Gastrocnemius medialis (tissue), 4 donors: Measurements from ENCODE around the gene GNAS-AS1. TPM values are rescaled to one million over a fixed set of nuclear protein-coding genes. Genes with fewer than 3 reads are reported as not detected.

ENCODE experiments used
- ATAC-seq, 2 donors: fragments of 150-250 bp; one replicate each; pipeline ENCODE4 v1.9.1; 2016
- DNase-seq, 2 donors: peaks; one replicate each; pipeline ENCODE4 v3.0.0-alpha.2; 2019
- H3K27ac ChIP-seq, 4 donors: fragments of 200-600 bp; sonication (generic); 1 replicate in 1 of 4; 2 replicates in 3 of 4; pipeline ENCODE4 v1.5.1; 2016 to 2018; ENCODE audit warnings: mild to moderate bottlenecking in 2 of 4, moderate library complexity in 1 of 4
- H3K27me3 ChIP-seq, 3 donors: fragments of 200-600 bp; sonication (generic) in 2 of 3; 1 replicate in 1 of 3; 2 replicates in 2 of 3; pipeline versions ENCODE4 v1.5.1 to v1.6.0; 2016 to 2019; ENCODE audit warnings: mild to moderate bottlenecking in 1 of 3, moderate library complexity in 1 of 3
- H3K36me3 ChIP-seq, 2 donors: fragments of 200-600 bp; sonication (generic) in 1 of 2; one replicate each; pipeline ENCODE4 v1.5.1; 2017 to 2018
- H3K4me1 ChIP-seq, 2 donors: fragments of 200-600 bp; sonication (generic) in 1 of 2; one replicate each; pipeline ENCODE4 v1.5.1; 2016 to 2017; ENCODE audit warnings: mild to moderate bottlenecking in 2 of 2
- H3K4me3 ChIP-seq, 4 donors: fragments of 200-600 bp; sonication (generic) in 3 of 4; 1 replicate in 1 of 4; 2 replicates in 3 of 4; pipeline ENCODE4 v1.5.1; 2016 to 2019; ENCODE audit warnings: mild to moderate bottlenecking in 2 of 4
- H3K9me3 ChIP-seq, 3 donors: fragments of 200-600 bp; sonication (generic) in 2 of 3; 1 replicate in 1 of 3; 2 replicates in 2 of 3; pipeline ENCODE4 v1.5.1; 2016 to 2019
- CTCF ChIP-seq, 5 experiments: fragments of 450-650 bp in 3 of 5; fragments of 200-600 bp in 2 of 5; sonication (generic) in 2 of 5; IDR thresholded peaks in 4 of 5; conservative IDR thresholded peaks in 1 of 5; 1 replicate in 4 of 5; 2 replicates in 1 of 5; pipeline ENCODE4 v1.5.1; 2016 to 2019; ENCODE audit warnings: antibody characterized with exemption in 5 of 5, mild to moderate bottlenecking in 3 of 5, moderate library complexity in 3 of 5
- POLR2A ChIP-seq, 2 donors: fragments of 450-650 bp; IDR thresholded peaks; one replicate each; pipeline ENCODE4 v1.6.1; 2017; ENCODE audit warnings: antibody characterized with exemption in 2 of 2, mild to moderate bottlenecking in 2 of 2, moderate library complexity in 2 of 2
- in situ Hi-C, 4 donors: fragments of 200-750 bp; cut with MboI; loops; one replicate each; pipeline versions ENCODE4 v1.15.0 to v1.8.0; 2017; ENCODE audit warnings: low sequenced_read_pairs in 4 of 4
- intact Hi-C: fragments of 100-400 bp; cut with DNase I; formaldehyde crosslinking; loops from one replicate; pipeline ENCODE4 v1.15.1; 2023; ENCODE audit warnings: low total_unique reads
- total RNA-seq, 4 donors: library from RNA; depleted of rRNA; stranded (reverse); fragments of >200 nt; gene quantifications; one replicate each; pipeline versions ENCODE4 v1.1.0 to v1.2.3, GENCODE V29; 2016

The GNAS-AS1 gene
- total RNA-seq, 4 donors from 2014 or later, result not detected

DNA sequence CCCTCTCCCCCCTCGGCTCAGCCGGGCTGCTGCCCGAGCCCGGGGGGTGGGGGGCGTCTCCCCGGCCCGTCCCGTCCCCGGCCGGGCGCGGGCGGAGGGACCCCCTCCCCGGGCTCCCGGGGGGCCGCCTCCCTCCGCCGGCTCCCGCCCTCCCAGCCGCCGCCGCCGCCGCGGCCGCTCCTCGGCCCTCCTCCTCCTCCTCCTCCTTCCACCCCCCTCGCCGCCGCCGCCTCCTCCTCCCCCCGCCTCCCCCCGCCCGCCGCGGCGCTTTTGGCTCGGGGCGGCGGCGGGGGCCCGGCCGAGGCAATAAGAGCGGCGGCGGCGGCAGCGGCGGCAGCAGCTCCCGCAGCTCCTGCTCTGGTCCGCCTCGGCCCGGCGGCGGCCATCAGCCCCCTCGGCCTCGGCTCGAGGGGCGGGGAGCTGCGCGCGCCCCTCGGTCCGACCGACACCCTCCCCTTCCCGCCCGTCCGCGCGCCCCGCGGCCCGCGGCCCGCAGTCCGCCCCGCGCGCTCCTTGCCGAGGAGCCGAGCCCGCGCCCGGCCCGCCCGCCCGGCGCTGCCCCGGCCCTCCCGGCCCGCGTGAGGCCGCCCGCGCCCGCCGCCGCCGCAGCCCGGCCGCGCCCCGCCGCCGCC lies 40.5 kb upstream of the GNAS-AS1 start:
- intact Hi-C loops (loop anchor here (1.0 to 10.0 kb wide), 6 partner anchors 90 to 1496 kb away; partner anchors contain the start of genes ATP5F1E, FAM217B, NELFCD and PMEPA1), in situ Hi-C loops (loop anchor here in 1 of 4 donors (25.0 kb wide), 1 partner anchor 96 kb away; the partner anchor contains the start of gene NELFCD)
- peaks cover 36 to 40% of the 10 kb centered on the region in 2 donors for H3K4me1 ChIP-seq

GRCh38 chr20:58890518-58891085 lies 39.9 kb upstream of the GNAS-AS1 start:
- in situ Hi-C loops, result loop anchor here in 1 of 4 donors (25.0 kb wide), 1 partner anchor 97 kb away; the partner anchor contains the start of gene NELFCD
- H3K27me3 ChIP-seq, result no peaks in the 10 kb centered on the region
- peak overlapping the region; percentile 97 to 100 (median 99) for H3K27ac ChIP-seq
- H3K4me3 ChIP-seq, result peak overlapping the region; percentile 68 to 95 (median 78)
- H3K9me3 ChIP-seq, result peaks cover 0 to 1% (median 0%) of the 10 kb centered on the region in 3 donors
- ATAC-seq (peak; percentile 27 to 28), DNase-seq (peak; percentile 53 to 63)
- TF ChIP-seq POLR2A (IDR thresholded peaks at IDR 0.05) (no peak), CTCF (IDR thresholded peaks at IDR 0.05 in 4 of 5, conservative IDR thresholded peaks at IDR 0.05 in 1 of 5) (peak in 1 of 5 experiments; percentile 5)
- intact Hi-C loops, result loop anchor here (1.0 to 10.0 kb wide), 6 partner anchors 91 to 1496 kb away; partner anchors contain the start of genes ATP5F1E, FAM217B, NELFCD and PMEPA1
- H3K4me1 ChIP-seq, result peaks cover 30 to 34% of the 10 kb centered on the region in 2 donors
- no peaks in the 10 kb centered on the region for H3K36me3 ChIP-seq

More for the DNA sequence above, 40.5 kb upstream of the GNAS-AS1 start:
- ATAC-seq (peak; percentile 58 to 63), DNase-seq (peak; percentile 76 to 79)
- H3K27me3 ChIP-seq, result no peaks in the 10 kb centered on the region
- H3K36me3 ChIP-seq, result no peaks in the 10 kb centered on the region
- TF ChIP-seq CTCF (IDR thresholded peaks at IDR 0.05 in 4 of 5, conservative IDR thresholded peaks at IDR 0.05 in 1 of 5) (no peak), POLR2A (IDR thresholded peaks at IDR 0.05) (peak; percentile 89 to 90)
- H3K4me3 ChIP-seq, result peak overlapping the region; percentile 70 to 98 (median 93)
- peak overlapping the region; percentile 99 to 100 (median 100) for H3K27ac ChIP-seq
- H3K9me3 ChIP-seq, result no peaks in the 10 kb centered on the region

DNA sequence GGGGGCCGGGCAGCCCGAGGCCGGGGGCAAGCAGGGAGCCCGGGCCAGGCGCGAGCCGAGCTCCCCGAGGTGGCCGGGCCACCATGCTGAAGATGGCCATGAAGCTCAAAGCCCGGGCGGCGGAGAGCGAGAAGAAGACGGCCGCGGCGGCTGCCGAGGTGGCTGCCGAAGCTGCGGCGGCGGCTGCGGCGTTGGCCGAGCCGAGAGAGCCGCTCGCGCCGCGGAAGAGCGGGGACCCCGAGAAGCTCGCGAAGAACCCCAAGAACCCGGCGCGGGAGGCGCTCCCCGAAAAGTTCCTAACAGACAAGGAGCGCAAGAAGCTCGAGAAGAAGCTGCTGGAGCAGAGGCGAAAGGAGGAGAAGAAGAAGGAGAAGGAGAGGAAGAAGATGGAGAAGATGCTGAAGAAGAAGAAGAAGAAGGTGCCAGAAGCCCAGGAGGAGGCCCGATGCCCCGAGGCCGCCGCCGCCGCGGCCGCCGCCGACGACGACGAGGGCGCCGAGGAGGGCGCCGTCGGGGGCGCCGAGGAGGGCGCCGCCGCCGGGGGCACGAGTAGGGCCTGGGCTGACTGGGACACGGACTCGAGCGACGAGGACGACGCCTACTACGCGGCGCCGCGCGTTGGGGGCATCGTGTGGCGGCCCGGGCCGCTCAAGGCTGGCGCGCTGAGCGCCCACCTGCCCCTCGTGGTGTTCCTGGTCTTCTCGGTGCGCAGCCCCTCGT lies 39.3 kb upstream of the GNAS-AS1 start:
- H3K4me3 ChIP-seq, result peak overlapping the region; percentile 68 to 95 (median 78)
- TF ChIP-seq POLR2A (IDR thresholded peaks at IDR 0.05) (no peak), CTCF (IDR thresholded peaks at IDR 0.05 in 4 of 5, conservative IDR thresholded peaks at IDR 0.05 in 1 of 5) (no peak)
- in situ Hi-C loops, result loop anchor here (10.0 to 25.0 kb wide), 3 partner anchors 95 to 155 kb away; partner anchors contain the start of genes NELFCD (in 3 of the 4) and PRELID3B (in 1 of the 4)
- ATAC-seq (peak; percentile 1 to 4), DNase-seq (no peak)
- H3K27me3 ChIP-seq, result no peaks in the 10 kb centered on the region
- intact Hi-C loops, result loop anchor here (2.0 to 10.0 kb wide), 5 partner anchors 143 to 1495 kb away; partner anchors contain the start of genes ATP5F1E, FAM217B, PMEPA1 and PPP1R3D
- peak overlapping the region; percentile 97 to 100 (median 99) for H3K27ac ChIP-seq
- peaks cover 24 to 28% of the 10 kb centered on the region in 2 donors for H3K4me1 ChIP-seq
- peaks cover 0 to 8% (median 0%) of the 10 kb centered on the region in 3 donors for H3K9me3 ChIP-seq
- H3K36me3 ChIP-seq, result no peaks in the 10 kb centered on the region

DNA sequence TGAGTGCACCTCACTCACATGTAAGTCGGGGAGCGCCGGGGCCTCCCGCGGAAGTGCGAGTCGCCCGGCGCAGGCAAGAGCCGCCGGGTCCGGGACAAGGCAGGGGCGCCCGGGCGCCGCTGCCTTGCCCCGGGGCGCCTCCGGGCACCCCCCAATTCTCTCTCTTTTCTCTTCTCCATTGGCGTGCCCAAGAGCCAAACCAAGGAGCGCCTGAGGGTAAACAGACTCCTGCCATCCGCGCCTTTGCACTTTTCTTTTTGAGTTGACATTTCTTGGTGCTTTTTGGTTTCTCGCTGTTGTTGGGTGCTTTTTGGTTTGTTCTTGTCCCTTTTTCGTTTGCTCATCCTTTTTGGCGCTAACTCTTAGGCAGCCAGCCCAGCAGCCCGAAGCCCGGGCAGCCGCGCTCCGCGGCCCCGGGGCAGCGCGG lies 38.6 kb upstream of the GNAS-AS1 start:
- no peak for DNase-seq
- peak overlapping the region; percentile 97 to 100 (median 99) for H3K27ac ChIP-seq
- peaks cover 0 to 8% (median 0%) of the 10 kb centered on the region in 3 donors for H3K9me3 ChIP-seq
- in situ Hi-C loops, result loop anchor here (10.0 to 25.0 kb wide), 3 partner anchors 95 to 155 kb away; partner anchors contain the start of genes NELFCD (in 3 of the 4) and PRELID3B (in 1 of the 4)
- H3K36me3 ChIP-seq, result no peaks in the 10 kb centered on the region
- no peak for TF ChIP-seq CTCF (IDR thresholded peaks at IDR 0.05 in 4 of 5, conservative IDR thresholded peaks at IDR 0.05 in 1 of 5)
- TF ChIP-seq POLR2A (IDR thresholded peaks at IDR 0.05), result peak in 1 of 2 donors; percentile 4
- peak overlapping the region; percentile 68 to 95 (median 78) for H3K4me3 ChIP-seq
- ATAC-seq, result no peak
- H3K27me3 ChIP-seq, result no peaks in the 10 kb centered on the region
- H3K4me1 ChIP-seq, result peaks cover 18 to 22% of the 10 kb centered on the region in 2 donors
- intact Hi-C loops, result no loop called here
